ENCODE results near the gene TENM4. TPM values are rescaled to one million over a fixed set of nuclear protein-coding genes. Genes with fewer than 3 reads are reported as not detected.

The TENM4 gene
- total and polyA plus RNA-seq, 2 of the 13 experiments (the other 11 are each of a cell fraction or from before 2014, with no cell fraction given) = not detected

GRCh38 chr11:78898266-78898775 is 542.5 kb downstream of the TENM4 start:
- no peak for DNase-seq (ENCODE audit: low spot score)
- no peaks in the 10 kb centered on the region for H3K4me1 ChIP-seq (ENCODE audit: insufficient read depth, low read length)
- H3K79me2 ChIP-seq (ENCODE audit: insufficient read depth, low read length) = no peaks in the 10 kb centered on the region
- H2AFZ ChIP-seq (ENCODE audit: low read length) = no peak overlapping the region
- no peak overlapping the region for H3K4me2 ChIP-seq (ENCODE audit: low read depth, low read length)
- no peak overlapping the region for H3K9ac ChIP-seq (ENCODE audit: insufficient read depth, low read depth, low read length)
- ChIA-PET POLR2A (no interaction called here), CTCF (ENCODE audit: low intra/inter-chr PET ratio, low total read pairs) (no interaction called here)
- H3K36me3 ChIP-seq (replicated peaks in 1 of 2; ENCODE audit: control insufficient read depth in 1 of 2, insufficient read depth in 2 of 2, low read length in 2 of 2) = no peaks in the 10 kb centered on the region
- BruUV-seq (replicated peaks) = no TSS peak
- WGBS (ENCODE audit: low lambda C conversion rate) = 0% methylated on average over 1 of the region's 1 CpG
- no peaks in the 10 kb centered on the region for H4K20me1 ChIP-seq (ENCODE audit: insufficient read depth, low read length)
- TF ChIP-seq SP4 (CRISPR knock-in tag; IDR thresholded peaks at IDR 0.05) = no peak
- no peak for TF ChIP-seq KDM6A (CRISPR knock-in tag; IDR thresholded peaks at IDR 0.05; ENCODE audit: low read depth)
- TF ChIP-seq ZBTB49 (CRISPR knock-in tag; IDR thresholded peaks at IDR 0.05; ENCODE audit: borderline replicate concordance) = no peak
- no peak for TF ChIP-seq KLF16 (CRISPR knock-in tag; IDR thresholded peaks at IDR 0.05)
- no peak for TF ChIP-seq ZFY (CRISPR knock-in tag; IDR thresholded peaks at IDR 0.05)
- no peak overlapping the region for H3K27ac ChIP-seq (ENCODE audit: extremely low read length, insufficient read depth, low read length)
- in situ Hi-C loops (cut with HindIII; ENCODE audit: extremely low pct_ligation_motif_present, low pct_unique_long_range_greater_than_20kb) = no loop called here
- no peak for ATAC-seq
- intact Hi-C loops (cut with micrococcal nuclease; ENCODE audit: unreplicated experiment) = no loop called here
- H3K27me3 ChIP-seq (ENCODE audit: control insufficient read depth in 1 of 2, insufficient read depth in 2 of 2, low read length in 2 of 2) = peaks cover 0 to 16% of the 10 kb centered on the region in 2 experiments; a peak in 4 of 5 replicates
- no peak overlapping the region for H3K4me3 ChIP-seq (replicated peaks in 1 of 3; ENCODE audit: insufficient read depth in 1 of 3, low read depth in 2 of 3, low read length in 3 of 3)
- no peak for FAIRE-seq
- H3K9me3 ChIP-seq (ENCODE audit: low read length) = no peaks in the 10 kb centered on the region

- no peak overlapping the region for H3K27ac ChIP-seq (ENCODE audit: extremely low read length, insufficient read depth, low read length)
- ChIA-PET POLR2A (no interaction called here), CTCF (ENCODE audit: low intra/inter-chr PET ratio, low total read pairs) (no interaction called here)
- no peak overlapping the region for H3K9ac ChIP-seq (ENCODE audit: insufficient read depth, low read depth, low read length)
- BruUV-seq (replicated peaks) = no TSS peak
- DNase-seq (ENCODE audit: low spot score) (no peak), FAIRE-seq (no peak), ATAC-seq (no peak)
- H3K79me2 ChIP-seq (ENCODE audit: insufficient read depth, low read length) = no peaks in the 10 kb centered on the region
- H3K4me2 ChIP-seq (ENCODE audit: low read depth, low read length) = no peak overlapping the region
- no peaks in the 10 kb centered on the region for H3K9me3 ChIP-seq (ENCODE audit: low read length)
- intact Hi-C loops (cut with micrococcal nuclease; ENCODE audit: unreplicated experiment) (no loop called here), in situ Hi-C loops (cut with HindIII; ENCODE audit: extremely low pct_ligation_motif_present, low pct_unique_long_range_greater_than_20kb) (no loop called here)
- no peaks in the 10 kb centered on the region for H4K20me1 ChIP-seq (ENCODE audit: insufficient read depth, low read length)
- no peak overlapping the region for H2AFZ ChIP-seq (ENCODE audit: low read length)
- no peak overlapping the region for H3K4me3 ChIP-seq (replicated peaks in 1 of 3; ENCODE audit: insufficient read depth in 1 of 3, low read depth in 2 of 3, low read length in 3 of 3)
- H3K27me3 ChIP-seq (ENCODE audit: control insufficient read depth in 1 of 2, insufficient read depth in 2 of 2, low read length in 2 of 2) = peaks cover 0 to 7% of the 10 kb centered on the region in 2 experiments; a peak in 2 of 5 replicates
- H3K4me1 ChIP-seq (ENCODE audit: insufficient read depth, low read length) = no peaks in the 10 kb centered on the region
- no peaks in the 10 kb centered on the region for H3K36me3 ChIP-seq (replicated peaks in 1 of 2; ENCODE audit: control insufficient read depth in 1 of 2, insufficient read depth in 2 of 2, low read length in 2 of 2)
- WGBS (ENCODE audit: low lambda C conversion rate) = 19% methylated on average over 2 of the region's 2 CpGs
- no peak for TF ChIP-seq TOE1 (CRISPR knock-in tag; IDR thresholded peaks at IDR 0.05)
- no peak for TF ChIP-seq KLF16 (CRISPR knock-in tag; IDR thresholded peaks at IDR 0.05)
- no peak for TF ChIP-seq TGIF2 (CRISPR knock-in tag; IDR thresholded peaks at IDR 0.05)
- no peak for TF ChIP-seq SKIL (CRISPR knock-in tag; IDR thresholded peaks at IDR 0.05; ENCODE audit: borderline replicate concordance)
- no peak for TF ChIP-seq FOXA1 (IDR thresholded peaks at IDR 0.05)
- no peak for TF ChIP-seq FOXA1 (CRISPR knock-in tag; IDR thresholded peaks at IDR 0.05)
- TF ChIP-seq ZNF749 (CRISPR knock-in tag; IDR thresholded peaks at IDR 0.05; ENCODE audit: borderline replicate concordance) = no peak
- no peak for TF ChIP-seq RBM22 (optimal IDR thresholded peaks at IDR 0.05; ENCODE audit: low read length)
- no peak for TF ChIP-seq ATF7-NPFF (CRISPR knock-in tag; IDR thresholded peaks at IDR 0.05; ENCODE audit: low read depth)
- no peak for TF ChIP-seq ZNF121 (CRISPR knock-in tag; IDR thresholded peaks at IDR 0.05)
- no peak for TF ChIP-seq CREBL2 (CRISPR knock-in tag; IDR thresholded peaks at IDR 0.05; ENCODE audit: borderline replicate concordance)
Measured at GRCh38 chr11:78893996-78894395, 546.8 kb downstream of the TENM4 start.

All from HepG2 (cell line).